Stimulated activated naive B cell treated with anti-CD40 and anti-IgM and Interleukin-4, amounts not matched to agents 10 μg/mL and 1 μg/mL and 100 μg/mL, for 72 hours (primary cell): Measurements from ENCODE around the gene ITK.
"Not testable (repeated sequence)": the region's sequence is repeated elsewhere in the genome, so short reads cannot be mapped to it uniquely, and the experiment has no call there.

ENCODE experiments used
- ATAC-seq, 2 donors: fragments of 150-1000 bp; cut with Tn5 transposase; replicated peaks; 2 replicates each; pipeline ENCODE4 v1.10.0; 2021; ENCODE audit warnings: moderate library complexity in 1 of 2
- DNase-seq: peaks from one replicate; pipeline ENCODE4 v3.0.0; 2021
- H3K27ac Mint-ChIP-seq: one replicate; pipeline ENCODE4 v1.8.0; 2022; ENCODE audit warnings: mild to moderate bottlenecking, mixed read lengths
- H3K27me3 Mint-ChIP-seq, 2 donors: one replicate each; pipeline ENCODE4 v1.8.0; 2022; ENCODE audit warnings: mixed read lengths in 2 of 2
- H3K36me3 Mint-ChIP-seq, 2 donors: one replicate each; pipeline ENCODE4 v1.8.0; 2022; ENCODE audit warnings: mixed read lengths in 2 of 2, mild to moderate bottlenecking in 1 of 2
- H3K4me1 Mint-ChIP-seq, 2 donors: one replicate each; pipeline ENCODE4 v1.8.0; 2022; ENCODE audit warnings: mixed read lengths in 2 of 2, mild to moderate bottlenecking in 1 of 2
- H3K4me3 Mint-ChIP-seq, 2 donors: one replicate each; pipeline ENCODE4 v1.8.0; 2022; ENCODE audit warnings: mild to moderate bottlenecking in 2 of 2, mixed read lengths in 2 of 2, moderate library complexity in 1 of 2
- H3K9me3 Mint-ChIP-seq, 2 donors: one replicate each; pipeline ENCODE4 v1.8.0; 2022; ENCODE audit warnings: mixed read lengths in 2 of 2, mild to moderate bottlenecking in 1 of 2

The ITK gene

GRCh38 chr5:157233515-157233914 is 52.9 kb downstream of the ITK start:
- no peaks in the 10 kb centered on the region for H3K27me3 Mint-ChIP-seq
- H3K27ac Mint-ChIP-seq: no peak overlapping the region
- H3K9me3 Mint-ChIP-seq: no peaks in the 10 kb centered on the region
- no peak for DNase-seq
- ATAC-seq: no peak
- no peaks in the 10 kb centered on the region for H3K36me3 Mint-ChIP-seq
- H3K4me1 Mint-ChIP-seq: no peaks in the 10 kb centered on the region
- no peak overlapping the region for H3K4me3 Mint-ChIP-seq

GRCh38 chr5:157236423-157236822 is 55.8 kb downstream of the ITK start:
- Mint-ChIP-seq H3K27ac (no peak overlapping the region), H3K9me3 (no peaks in the 10 kb centered on the region), H3K36me3 (no peaks in the 10 kb centered on the region), H3K4me3 (no peak overlapping the region), H3K4me1 (no peaks in the 10 kb centered on the region), H3K27me3 (no peaks in the 10 kb centered on the region)
- DNase-seq (no peak), ATAC-seq (no peak)

GRCh38 chr5:157241483-157241882 is 60.8 kb downstream of the ITK start:
- ATAC-seq (no peak), DNase-seq (no peak)
- H3K4me1 Mint-ChIP-seq: no peaks in the 10 kb centered on the region
- no peaks in the 10 kb centered on the region for H3K36me3 Mint-ChIP-seq
- H3K4me3 Mint-ChIP-seq: no peak overlapping the region
- H3K9me3 Mint-ChIP-seq: no peaks in the 10 kb centered on the region
- no peak overlapping the region for H3K27ac Mint-ChIP-seq
- H3K27me3 Mint-ChIP-seq: no peaks in the 10 kb centered on the region

- H3K36me3 Mint-ChIP-seq, DNase-seq, H3K27me3 Mint-ChIP-seq, H3K4me3 Mint-ChIP-seq, H3K27ac Mint-ChIP-seq, H3K9me3 Mint-ChIP-seq, ATAC-seq: not testable (repeated sequence)
- H3K4me1 Mint-ChIP-seq: peaks cover 5 to 12% of the 10 kb centered on the region in 2 donors
These were observed 64.1 kb downstream of the ITK start for GRCh38 chr5:157244704-157245103.

GRCh38 chr5:157245476-157245875 is 64.8 kb downstream of the ITK start:
- no peaks in the 10 kb centered on the region for H3K9me3 Mint-ChIP-seq
- H3K36me3 Mint-ChIP-seq: no peaks in the 10 kb centered on the region
- H3K4me3 Mint-ChIP-seq: no peak overlapping the region
- no peak overlapping the region for H3K27ac Mint-ChIP-seq
- H3K4me1 Mint-ChIP-seq: peaks cover 5 to 12% of the 10 kb centered on the region in 2 donors
- H3K27me3 Mint-ChIP-seq: no peaks in the 10 kb centered on the region
- DNase-seq: no peak
- no peak for ATAC-seq

- H3K36me3 Mint-ChIP-seq: no peaks in the 10 kb centered on the region
- H3K27ac Mint-ChIP-seq: no peak overlapping the region
- ATAC-seq (no peak), DNase-seq (no peak)
- H3K4me1 Mint-ChIP-seq: peaks cover 5 to 12% of the 10 kb centered on the region in 2 donors
- H3K9me3 Mint-ChIP-seq: no peaks in the 10 kb centered on the region
- H3K27me3 Mint-ChIP-seq: no peaks in the 10 kb centered on the region
- H3K4me3 Mint-ChIP-seq: no peak overlapping the region
These were observed 65.2 kb downstream of the ITK start for GRCh38 chr5:157245886-157246285.

GRCh38 chr5:157247267-157247666 is 66.6 kb downstream of the ITK start:
- H3K27ac Mint-ChIP-seq: no peak overlapping the region
- DNase-seq (no peak), ATAC-seq (no peak)
- H3K27me3 Mint-ChIP-seq: no peaks in the 10 kb centered on the region
- H3K9me3 Mint-ChIP-seq: no peaks in the 10 kb centered on the region
- no peak overlapping the region for H3K4me3 Mint-ChIP-seq
- no peaks in the 10 kb centered on the region for H3K36me3 Mint-ChIP-seq
- H3K4me1 Mint-ChIP-seq: peaks cover 5 to 12% of the 10 kb centered on the region in 2 donors

GRCh38 chr5:157248821-157249470 is 68.3 kb downstream of the ITK start:
- no peak for DNase-seq
- no peak overlapping the region for H3K4me3 Mint-ChIP-seq

GRCh38 chr5:157252711-157253465 is 72.2 kb downstream of the ITK start:
- DNase-seq (no peak), ATAC-seq (peak; percentile 87 to 89)
- peak overlapping the region; percentile 68 for H3K27ac Mint-ChIP-seq
- no peaks in the 10 kb centered on the region for H3K27me3 Mint-ChIP-seq
- peak overlapping the region; percentile 23 to 33 for H3K4me3 Mint-ChIP-seq
- H3K4me1 Mint-ChIP-seq: peaks cover 20 to 30% of the 10 kb centered on the region in 2 donors
- no peaks in the 10 kb centered on the region for H3K36me3 Mint-ChIP-seq
- H3K9me3 Mint-ChIP-seq: no peaks in the 10 kb centered on the region

More at GRCh38 chr5:157248821-157249470, 68.3 kb downstream of the ITK start:
- no peaks in the 10 kb centered on the region for H3K27me3 Mint-ChIP-seq
- H3K4me1 Mint-ChIP-seq: peaks cover 16 to 29% of the 10 kb centered on the region in 2 donors
- H3K27ac Mint-ChIP-seq: no peak overlapping the region
- no peaks in the 10 kb centered on the region for H3K36me3 Mint-ChIP-seq
- H3K9me3 Mint-ChIP-seq: no peaks in the 10 kb centered on the region
- no peak for ATAC-seq

- Mint-ChIP-seq H3K27me3 (no peaks in the 10 kb centered on the region), H3K4me1 (peaks cover 20 to 28% of the 10 kb centered on the region in 2 donors), H3K36me3 (no peaks in the 10 kb centered on the region), H3K4me3 (peak overlapping the region; percentile 23 to 51), H3K9me3 (no peaks in the 10 kb centered on the region), H3K27ac (peak overlapping the region; percentile 68)
- DNase-seq (no peak), ATAC-seq (peak; percentile 68 to 74)
These were observed 72.9 kb downstream of the ITK start for GRCh38 chr5:157253547-157253946.

GRCh38 chr5:157258450-157258849 is 77.8 kb downstream of the ITK start:
- Mint-ChIP-seq H3K36me3 (no peaks in the 10 kb centered on the region), H3K4me1 (peaks cover 11 to 12% of the 10 kb centered on the region in 2 donors), H3K27ac (no peak overlapping the region), H3K9me3 (no peaks in the 10 kb centered on the region), H3K27me3 (no peaks in the 10 kb centered on the region), H3K4me3 (no peak overlapping the region)
- DNase-seq: no peak
- ATAC-seq: no peak

- H3K27ac Mint-ChIP-seq: no peak overlapping the region
- ATAC-seq: no peak
- no peaks in the 10 kb centered on the region for H3K36me3 Mint-ChIP-seq
- no peak overlapping the region for H3K4me3 Mint-ChIP-seq
- DNase-seq: no peak
- no peaks in the 10 kb centered on the region for H3K9me3 Mint-ChIP-seq
- H3K27me3 Mint-ChIP-seq: no peaks in the 10 kb centered on the region
- peaks cover 17% of the 10 kb centered on the region in 2 donors for H3K4me1 Mint-ChIP-seq
These were observed 79.1 kb downstream of the ITK start for GRCh38 chr5:157259699-157260098.

GRCh38 chr5:157263496-157264090 is 83.0 kb downstream of the ITK start:
- DNase-seq (no peak), ATAC-seq (no peak)
- H3K4me1 Mint-ChIP-seq: peaks cover 30 to 45% of the 10 kb centered on the region in 2 donors
- peak overlapping the region in 1 of 2 donors; percentile 67 for H3K4me3 Mint-ChIP-seq
- no peaks in the 10 kb centered on the region for H3K9me3 Mint-ChIP-seq
- H3K36me3 Mint-ChIP-seq: peaks cover 14 to 16% of the 10 kb centered on the region in 2 donors
- H3K27me3 Mint-ChIP-seq: no peaks in the 10 kb centered on the region
- peak overlapping the region; percentile 92 for H3K27ac Mint-ChIP-seq

- H3K27ac Mint-ChIP-seq: peak within 1 kb of the TSS; percentile 98
- H3K4me1 Mint-ChIP-seq: peaks cover 44 to 68% of the 10 kb centered on the region in 2 donors
- peaks cover 0 to 1% of the 10 kb centered on the region in 2 donors for H3K9me3 Mint-ChIP-seq
- H3K36me3 Mint-ChIP-seq: peaks cover 29 to 37% of the 10 kb centered on the region in 2 donors
- ATAC-seq (peak; percentile 91 to 92), DNase-seq (peak; percentile 64)
- H3K4me3 Mint-ChIP-seq: peak within 1 kb of the TSS; percentile 98 to 99
- no peaks in the 10 kb centered on the region for H3K27me3 Mint-ChIP-seq
These were observed 85.2 kb downstream of the ITK start, which contains the start of gene CYFIP2 for GRCh38 chr5:157265714-157266285. Gene CYFIP2, plus strand, starts transcription at chr5:157266123. Its CDS starts 19,239 bp downstream, at chr5:157285362.
